GM21825 (cell line): ENCODE data around the gene NCK1.
"Not testable (repeated sequence)": the region's sequence is repeated elsewhere in the genome, so short reads cannot be mapped to it uniquely, and the experiment has no call there.

Experiments
- ATAC-seq: cut with Tn5 transposase; IDR thresholded peaks from one replicate; pipeline ENCODE4 v1.9.1; 2021; ENCODE audit warnings: mild to moderate bottlenecking, moderate library complexity; ENCODE audit not compliant: unreplicated experiment

The NCK1 gene

GRCh38 chr3:136982033-136982432 is 120.0 kb downstream of the NCK1 start:
- no peak for ATAC-seq

- ATAC-seq: no peak
Measured at GRCh38 chr3:136982520-136983138, 120.6 kb downstream of the NCK1 start.

- no peak for ATAC-seq
Measured at GRCh38 chr3:136984837-136985236, 122.8 kb downstream of the NCK1 start.

GRCh38 chr3:136987398-136987980 is 125.5 kb downstream of the NCK1 start:
- not testable (repeated sequence) for ATAC-seq

- ATAC-seq: no peak
Measured at GRCh38 chr3:136988651-136989050, 126.6 kb downstream of the NCK1 start.

GRCh38 chr3:136989781-136990524 is 127.9 kb downstream of the NCK1 start:
- ATAC-seq: no peak

- ATAC-seq: no peak
Measured at GRCh38 chr3:136990826-136991225, 128.8 kb downstream of the NCK1 start.

GRCh38 chr3:136992115-136992514 is 130.1 kb downstream of the NCK1 start:
- ATAC-seq: no peak

GRCh38 chr3:136994772-136995516 is 132.9 kb downstream of the NCK1 start:
- ATAC-seq: no peak

GRCh38 chr3:136995652-136996051 is 133.6 kb downstream of the NCK1 start:
- no peak for ATAC-seq
